Ovary (tissue), 3 donors: Measurements from ENCODE around the gene CALD1.

Source experiments
- EP300 ChIP-seq: sonication (generic); formaldehyde crosslinking; IDR thresholded peaks from one replicate; pipeline ENCODE4 v1.6.1; 2017; ENCODE audit warnings: antibody characterized with exemption
- POLR2A ChIP-seq: fragments of 450-650 bp; IDR thresholded peaks from one replicate; pipeline ENCODE4 v1.6.1; 2017; ENCODE audit warnings: antibody characterized with exemption, mild to moderate bottlenecking, moderate library complexity
- TF ChIP-seq, protein P1 (sequence below), 3 donors: fragments of 450-650 bp in 2 of 3; fragments of 200-600 bp in 1 of 3; IDR thresholded peaks; one replicate each; pipeline versions ENCODE4 v1.5.1 to v1.8.0; 2016 to 2022; ENCODE audit warnings: antibody characterized with exemption in 3 of 3, mild to moderate bottlenecking in 1 of 3
- donor health status: DM: no; HTN: no; CAD: no.

DNA sequence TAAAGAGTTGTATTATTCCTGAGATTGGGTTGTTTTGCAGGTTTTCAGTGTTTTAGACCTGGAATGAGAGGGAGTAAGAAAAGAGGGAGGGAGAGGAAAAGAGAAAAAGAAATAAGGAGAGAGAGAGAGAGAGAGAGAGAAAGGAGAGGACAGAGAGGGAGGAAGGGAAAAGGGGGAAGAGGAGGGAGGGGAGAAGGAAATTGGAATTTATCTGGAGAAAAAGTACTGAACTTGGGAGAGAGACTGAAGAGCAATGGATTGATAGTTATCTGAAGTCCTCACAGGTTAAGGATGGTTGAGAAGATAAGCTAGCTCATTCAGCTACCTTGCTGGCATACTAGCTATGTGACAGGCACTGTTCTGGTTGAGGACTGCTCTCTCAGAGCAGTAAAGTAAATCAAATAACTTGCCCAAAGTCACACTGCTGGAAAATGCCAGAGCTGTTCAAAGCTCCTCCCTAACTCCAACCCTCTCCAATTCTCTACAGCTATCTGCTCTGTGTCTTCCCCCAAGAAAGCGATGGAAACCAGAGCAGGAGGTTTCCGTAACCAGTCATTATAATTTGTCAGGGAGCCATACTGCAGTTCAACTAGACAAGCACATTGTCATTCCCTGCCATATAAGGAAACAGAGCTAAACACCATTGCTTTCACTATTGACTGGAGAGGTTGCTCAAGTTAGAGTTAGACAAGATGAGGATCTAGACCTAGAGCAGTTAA, 10.7 kb downstream of the CALD1 start:
- TF ChIP-seq, protein P1, sequence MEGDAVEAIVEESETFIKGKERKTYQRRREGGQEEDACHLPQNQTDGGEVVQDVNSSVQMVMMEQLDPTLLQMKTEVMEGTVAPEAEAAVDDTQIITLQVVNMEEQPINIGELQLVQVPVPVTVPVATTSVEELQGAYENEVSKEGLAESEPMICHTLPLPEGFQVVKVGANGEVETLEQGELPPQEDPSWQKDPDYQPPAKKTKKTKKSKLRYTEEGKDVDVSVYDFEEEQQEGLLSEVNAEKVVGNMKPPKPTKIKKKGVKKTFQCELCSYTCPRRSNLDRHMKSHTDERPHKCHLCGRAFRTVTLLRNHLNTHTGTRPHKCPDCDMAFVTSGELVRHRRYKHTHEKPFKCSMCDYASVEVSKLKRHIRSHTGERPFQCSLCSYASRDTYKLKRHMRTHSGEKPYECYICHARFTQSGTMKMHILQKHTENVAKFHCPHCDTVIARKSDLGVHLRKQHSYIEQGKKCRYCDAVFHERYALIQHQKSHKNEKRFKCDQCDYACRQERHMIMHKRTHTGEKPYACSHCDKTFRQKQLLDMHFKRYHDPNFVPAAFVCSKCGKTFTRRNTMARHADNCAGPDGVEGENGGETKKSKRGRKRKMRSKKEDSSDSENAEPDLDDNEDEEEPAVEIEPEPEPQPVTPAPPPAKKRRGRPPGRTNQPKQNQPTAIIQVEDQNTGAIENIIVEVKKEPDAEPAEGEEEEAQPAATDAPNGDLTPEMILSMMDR (IDR thresholded peaks at IDR 0.05), result no peak
- peak; percentile 5 for TF ChIP-seq EP300
- TF ChIP-seq POLR2A, result no peak
